Cerebellar cortex (tissue), 1 donor: ENCODE data around the gene IL18.
"Not testable (repeated sequence)": the region's sequence is repeated elsewhere in the genome, so short reads cannot be mapped to it uniquely, and the experiment has no call there.

ENCODE experiments used
- DNase-seq: peaks from one replicate; pipeline ENCODE4 v3.0.0-alpha.2; 2015; ENCODE audit warnings: low spot score

IL18 gene

GRCh38 chr11:112163875-112164685 lies at the start of gene IL18:
IL18 (minus strand) TSS chr11:112164094; CDS start chr11:112155053, 9,041 bp downstream.
- no peak for DNase-seq

- DNase-seq: no peak
Observed at GRCh38 chr11:112212710-112213109, 48.8 kb upstream of the IL18 start.

DNA sequence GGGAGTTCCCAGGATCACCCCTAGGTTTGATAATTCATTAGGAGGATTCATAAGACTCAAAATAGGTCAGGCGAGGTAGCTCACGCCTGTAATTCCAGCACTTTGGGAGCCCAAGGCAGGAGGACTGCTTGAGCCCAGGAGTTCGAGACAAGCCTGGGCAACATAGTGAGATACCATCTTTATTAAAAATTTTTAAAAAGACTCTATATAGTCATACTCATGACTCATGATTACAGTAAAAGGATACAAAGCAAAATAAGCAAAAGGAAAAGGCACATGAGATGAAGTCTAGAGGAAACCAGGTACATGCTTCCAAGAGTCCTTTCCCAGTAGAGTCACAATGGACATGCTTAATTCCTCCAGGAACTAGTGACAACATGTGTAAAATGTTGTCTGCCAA lies 48.4 kb upstream of the IL18 start:
- no peak for DNase-seq

GRCh38 chr11:112211536-112211935 lies 47.6 kb upstream of the IL18 start:
- DNase-seq: no peak

DNA sequence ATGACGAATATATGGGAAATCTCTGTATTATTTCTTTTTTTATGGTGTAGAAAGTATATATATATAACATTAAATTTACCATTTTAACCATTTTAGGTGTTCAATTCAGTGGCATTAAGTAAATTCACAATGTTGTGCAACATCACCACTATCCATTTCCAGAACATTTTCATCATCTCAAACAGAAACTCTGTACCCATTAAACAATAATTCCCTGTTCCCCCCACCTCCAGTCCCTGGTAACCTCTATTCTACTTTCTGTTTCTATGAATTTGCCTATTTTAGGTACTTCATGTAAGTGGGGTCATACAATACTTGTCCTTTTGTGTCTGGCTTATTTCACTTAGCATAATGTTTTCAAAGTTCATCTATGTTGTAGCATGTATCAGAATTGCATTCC lies 47.0 kb upstream of the IL18 start:
- no peak for DNase-seq

GRCh38 chr11:112206071-112206470 lies 42.2 kb upstream of the IL18 start:
- DNase-seq: no peak

- no peak for DNase-seq
Observed at GRCh38 chr11:112200252-112200651, 36.4 kb upstream of the IL18 start.

DNA sequence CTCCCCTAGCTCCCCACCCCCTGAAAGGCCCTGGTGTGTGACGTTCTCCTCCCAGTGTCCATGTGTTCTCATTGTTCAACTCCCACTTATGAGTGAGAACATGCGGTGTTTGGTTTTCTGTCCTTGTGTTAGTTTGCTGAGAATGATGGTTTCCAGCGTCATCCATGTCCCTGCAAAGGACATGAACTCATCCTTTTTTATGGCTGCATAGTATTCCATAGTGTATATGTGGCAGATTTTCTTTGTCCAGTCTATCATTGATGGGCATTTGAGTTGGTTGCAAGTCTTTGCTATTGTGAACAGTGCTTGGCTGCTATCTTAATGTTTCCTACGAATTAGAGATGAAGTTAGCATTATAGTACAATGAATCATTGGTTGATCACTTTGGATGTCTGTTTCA lies 35.2 kb upstream of the IL18 start:
- DNase-seq: not testable (repeated sequence)

GRCh38 chr11:112196519-112197087 lies 32.7 kb upstream of the IL18 start:
- no peak for DNase-seq

GRCh38 chr11:112195951-112196351 lies 32.1 kb upstream of the IL18 start:
- DNase-seq: no peak

DNA sequence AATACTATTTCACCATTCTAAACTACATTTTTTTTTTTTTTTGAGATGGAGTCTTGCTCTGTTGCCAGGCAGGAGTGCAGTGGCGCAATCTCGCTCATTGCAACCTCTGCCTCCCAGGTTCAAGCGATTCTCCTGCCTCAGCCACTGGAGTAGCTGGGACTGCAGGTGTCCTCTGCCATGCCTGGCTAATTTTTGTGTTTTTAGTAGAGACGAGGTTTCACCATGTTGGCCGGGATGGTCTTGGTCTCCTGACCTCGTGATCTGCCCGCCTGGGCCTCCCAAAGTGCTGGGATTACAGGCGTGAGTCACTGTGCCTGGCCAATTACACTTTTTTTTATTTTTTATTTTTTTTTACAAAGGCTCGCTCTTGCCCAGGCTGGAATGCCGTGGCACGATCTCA lies 31.2 kb upstream of the IL18 start:
- DNase-seq: not testable (repeated sequence)

DNA sequence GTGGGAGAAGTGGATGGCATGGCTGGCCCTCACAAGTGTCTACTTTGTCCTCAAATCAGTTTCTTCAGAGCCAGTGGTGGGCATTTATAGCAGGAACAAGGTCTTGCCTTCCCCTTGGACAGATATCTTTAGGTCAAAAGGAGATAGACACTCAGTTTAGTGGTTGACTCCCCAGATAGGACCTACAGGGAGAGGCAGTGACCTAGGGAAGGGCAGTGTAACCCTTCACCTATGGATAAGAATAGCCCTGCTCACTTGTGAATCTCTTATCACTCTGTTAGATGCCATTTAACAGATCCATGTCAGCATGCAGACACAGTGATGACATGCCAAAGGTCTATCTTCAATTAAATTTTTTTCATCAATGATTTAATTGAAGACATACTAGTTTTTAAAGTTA lies 22.4 kb upstream of the IL18 start:
- no peak for DNase-seq

GRCh38 chr11:112185883-112186282 lies 22.0 kb upstream of the IL18 start:
- no peak for DNase-seq

DNA sequence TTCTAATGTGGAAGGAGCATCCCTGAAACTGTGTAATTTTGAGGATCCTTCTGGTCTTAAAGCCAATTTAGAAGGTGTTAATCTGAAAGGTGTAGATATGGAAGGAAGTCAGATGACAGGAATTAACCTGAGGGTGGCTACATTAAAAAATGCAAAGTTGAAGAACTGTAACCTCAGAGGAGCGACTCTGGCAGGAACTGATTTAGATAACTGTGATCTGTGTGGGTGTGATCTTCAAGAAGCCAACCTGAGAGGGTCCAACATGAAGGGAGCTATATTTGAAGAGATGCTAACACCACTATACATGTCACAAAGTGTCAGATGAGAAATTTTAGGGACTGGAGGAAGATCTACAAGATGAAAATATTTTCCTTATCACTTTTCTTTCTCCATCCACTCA lies 19.0 kb upstream of the IL18 start:
- no peak for DNase-seq

- no peak for DNase-seq
Observed at GRCh38 chr11:112179601-112180000, 15.7 kb upstream of the IL18 start.

- no peak for DNase-seq
Observed at GRCh38 chr11:112178936-112179335, 15.0 kb upstream of the IL18 start.

- DNase-seq: no peak
Observed at GRCh38 chr11:112178428-112178827, 14.5 kb upstream of the IL18 start.

DNA sequence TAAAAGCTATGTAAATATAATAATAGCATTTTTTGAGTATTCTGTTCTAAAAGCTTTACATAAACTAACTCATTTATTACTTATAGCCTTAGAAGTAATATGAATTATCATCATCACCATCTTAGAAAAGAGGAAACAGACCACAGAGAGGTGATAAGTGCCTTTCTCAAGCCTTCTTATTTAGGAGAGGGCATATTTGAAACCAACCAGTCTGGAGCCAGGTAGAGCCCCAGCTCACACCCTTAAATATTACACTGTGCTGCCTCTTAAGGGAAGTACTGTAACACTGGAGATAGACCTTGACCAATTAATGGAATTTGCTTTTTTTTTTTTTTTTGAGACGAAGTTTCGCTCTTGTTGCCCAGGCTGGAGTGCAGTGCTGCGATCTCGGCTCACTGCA lies 13.7 kb upstream of the IL18 start:
- DNase-seq: no peak

DNA sequence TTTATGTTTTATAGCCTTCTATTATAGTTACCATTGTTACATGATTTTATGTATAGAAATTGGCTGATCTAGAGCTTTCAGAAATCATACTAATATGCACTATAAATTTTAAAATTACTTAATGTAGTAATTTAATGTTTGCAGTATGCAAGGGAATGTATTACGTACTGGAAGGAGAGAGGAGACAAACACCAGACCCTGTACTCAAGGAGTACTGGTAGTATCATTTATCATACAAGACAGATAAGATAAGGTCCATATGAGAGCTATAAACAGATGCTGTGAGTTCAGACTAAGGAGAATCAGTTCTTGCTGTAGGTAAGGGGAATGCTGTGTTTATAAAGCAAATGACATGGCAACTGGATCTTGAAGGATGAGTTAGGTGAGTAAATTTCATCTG lies 12.2 kb upstream of the IL18 start:
- DNase-seq: no peak

GRCh38 chr11:112175599-112175952 lies 11.7 kb upstream of the IL18 start:
- no peak for DNase-seq

- peak; percentile 58 for DNase-seq
Observed at GRCh38 chr11:112174789-112175598, 11.1 kb upstream of the IL18 start, which contains the start of gene BCO2. BCO2 (plus strand) TSS chr11:112175512; CDS start chr11:112175602, 90 bp downstream.

DNA sequence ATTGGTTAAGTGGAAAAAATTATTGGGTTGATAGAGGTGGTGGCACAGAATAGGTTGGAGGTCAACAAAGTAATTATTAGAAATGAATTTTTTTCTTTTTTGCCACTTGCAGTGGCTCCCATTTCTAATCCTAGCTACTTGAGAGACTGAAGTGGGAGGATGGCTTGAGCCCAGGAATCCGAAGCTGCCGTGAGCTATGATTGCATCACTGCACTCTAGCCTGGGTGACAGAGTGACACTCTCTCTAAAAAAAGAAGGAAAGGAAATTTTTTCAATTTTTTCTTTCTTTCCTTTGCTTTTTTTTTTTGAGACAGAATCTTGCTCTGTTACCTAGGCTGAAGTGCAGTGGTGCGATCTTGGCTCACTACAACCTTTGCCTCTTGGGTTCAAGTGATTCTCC lies 9.3 kb upstream of the IL18 start:
- DNase-seq: no peak
